Ovary (tissue), 9 donors: ENCODE data around the gene MILR1. TPM values are rescaled to one million over a fixed set of nuclear protein-coding genes. Genes with fewer than 3 reads are reported as not detected.

Experiments
- DNase-seq, 5 donors: peaks; one replicate each; pipeline ENCODE4 v3.0.0-alpha.2; 2019 to 2020
- H3K27ac ChIP-seq, 2 donors: fragments of 200-600 bp; one replicate each; pipeline versions ENCODE4 v1.5.1 to v1.8.0; 2019 to 2022
- H3K27me3 ChIP-seq: fragments of 200-600 bp; one replicate; pipeline ENCODE4 v1.8.0; 2022
- H3K36me3 ChIP-seq: fragments of 200-600 bp; sonication (generic); one replicate; pipeline ENCODE4 v1.5.1; 2019
- H3K4me1 ChIP-seq: one replicate; pipeline ENCODE4 v1.8.1; 2013; ENCODE audit warnings: mild to moderate bottlenecking, moderate library complexity; ENCODE audit not compliant: insufficient read depth
- H3K4me3 ChIP-seq: fragments of 200-600 bp; sonication (generic); one replicate; pipeline ENCODE4 v1.5.1; 2017
- H3K9me3 ChIP-seq, 2 donors: fragments of 200-600 bp in 1 of 2; sonication (generic) in 1 of 2; one replicate each; pipeline versions ENCODE4 v1.5.1 to v1.8.1; 2013 to 2019; ENCODE audit warnings: mild to moderate bottlenecking in 1 of 2, moderate library complexity in 1 of 2
- EP300 ChIP-seq: sonication (generic); formaldehyde crosslinking; IDR thresholded peaks from one replicate; pipeline ENCODE4 v1.6.1; 2017; ENCODE audit warnings: antibody characterized with exemption
- POLR2A ChIP-seq: fragments of 450-650 bp; IDR thresholded peaks from one replicate; pipeline ENCODE4 v1.6.1; 2017; ENCODE audit warnings: antibody characterized with exemption, mild to moderate bottlenecking, moderate library complexity
- WGBS, 3 donors: extraction: QIAGEN DNeasy Blood & Tissue Kit in 1 of 3; methylation state at CpG; one replicate each; pipeline versions ENCODE4 v1.1.5 to v1.1.7; 2013 to 2017; 5-methylcytosine and 5-hydroxymethylcytosine counted together
- intact Hi-C, 4 donors: fragments of 100-400 bp; cut with DNase I; formaldehyde crosslinking; loops; one replicate each; pipeline versions ENCODE4 v1.11.0 to v1.15.1; 2022 to 2023
- polyA plus RNA-seq, 2 donors: library from polyadenylated mRNA; stranded (reverse); fragments of 200-250 nt in 1 of 2; fragments of 350-450 nt in 1 of 2; fragmentation: Illumina TruSeq in 1 of 2; extraction: RNeasy Lipid Tissue Mini Kit (QIAGEN cat#74804) in 1 of 2; gene quantifications; one replicate each; pipeline ENCODE4 v1.2.3, GENCODE V29; 2013 to 2014
- total RNA-seq, 7 donors: library from RNA; depleted of rRNA in 2 of 7; stranded (reverse); fragments of >200 nt in 2 of 7; fragmentation: NEBNext Ultra II Directional in 3 of 7; extraction: Animal tissue kit (Norgen Biotek cat#: 25700) in 3 of 7; gene quantifications; one replicate each; pipeline versions ENCODE4 v1.1.0 to v1.2.4, GENCODE V29; 2016 to 2023
- TF ChIP-seq, protein P1 (sequence below), 3 donors: fragments of 450-650 bp in 2 of 3; fragments of 200-600 bp in 1 of 3; IDR thresholded peaks; one replicate each; pipeline versions ENCODE4 v1.5.1 to v1.8.0; 2016 to 2022; ENCODE audit warnings: antibody characterized with exemption in 3 of 3, mild to moderate bottlenecking in 1 of 3
- donor health status: DM: no; HTN: no; CAD: no; lungs with moderate emphysema.
- donor health status: DM: no; HTN: no; CAD: no.
- donor health status: Bipolar disorder and iron deficiency.
- donor health status: DM: yes; HTN: yes; CAD: no.
- donor health status: DM: no; HTN: no; CAD: no.
- donor health status: DM: yes; HTN: yes; CAD: no.

MILR1 gene
- total and polyA plus RNA-seq, 9 donors: 2.0 to 16.4 (median 6.8) TPM

DNA sequence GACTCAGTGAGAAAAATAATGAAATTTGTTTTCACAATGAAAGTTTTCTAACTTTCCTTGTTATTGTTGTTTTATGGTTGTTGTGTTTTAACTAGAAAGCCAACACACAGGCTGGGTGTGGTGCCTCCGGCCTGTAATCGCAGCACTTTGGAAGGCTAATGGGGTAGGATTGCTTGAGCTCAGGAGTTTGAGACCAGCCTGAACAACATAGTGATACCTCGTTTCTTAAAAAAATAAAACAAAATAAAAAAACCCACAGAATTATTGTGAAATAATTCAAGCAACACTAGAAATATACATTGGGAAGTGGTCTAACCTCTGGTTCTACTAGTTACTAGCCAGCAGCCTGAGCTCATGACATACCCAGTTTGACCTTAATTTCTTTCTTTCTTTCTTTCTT, 630 bp downstream of the MILR1 start:
- intact Hi-C loops: loop anchor here in 1 of 4 donors (10.0 kb wide), 1 partner anchor 1205 kb away; no protein-coding TSS in a partner anchor
- 49 to 56% (median 50%) methylated on average over 3 of the region's 3 CpGs for WGBS, 3 donors
- TF ChIP-seq POLR2A (no peak), EP300 (no peak)
- TF ChIP-seq, protein P1, sequence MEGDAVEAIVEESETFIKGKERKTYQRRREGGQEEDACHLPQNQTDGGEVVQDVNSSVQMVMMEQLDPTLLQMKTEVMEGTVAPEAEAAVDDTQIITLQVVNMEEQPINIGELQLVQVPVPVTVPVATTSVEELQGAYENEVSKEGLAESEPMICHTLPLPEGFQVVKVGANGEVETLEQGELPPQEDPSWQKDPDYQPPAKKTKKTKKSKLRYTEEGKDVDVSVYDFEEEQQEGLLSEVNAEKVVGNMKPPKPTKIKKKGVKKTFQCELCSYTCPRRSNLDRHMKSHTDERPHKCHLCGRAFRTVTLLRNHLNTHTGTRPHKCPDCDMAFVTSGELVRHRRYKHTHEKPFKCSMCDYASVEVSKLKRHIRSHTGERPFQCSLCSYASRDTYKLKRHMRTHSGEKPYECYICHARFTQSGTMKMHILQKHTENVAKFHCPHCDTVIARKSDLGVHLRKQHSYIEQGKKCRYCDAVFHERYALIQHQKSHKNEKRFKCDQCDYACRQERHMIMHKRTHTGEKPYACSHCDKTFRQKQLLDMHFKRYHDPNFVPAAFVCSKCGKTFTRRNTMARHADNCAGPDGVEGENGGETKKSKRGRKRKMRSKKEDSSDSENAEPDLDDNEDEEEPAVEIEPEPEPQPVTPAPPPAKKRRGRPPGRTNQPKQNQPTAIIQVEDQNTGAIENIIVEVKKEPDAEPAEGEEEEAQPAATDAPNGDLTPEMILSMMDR (IDR thresholded peaks at IDR 0.05): no peak
- no peak overlapping the region for H3K4me3 ChIP-seq
- H3K27me3 ChIP-seq: no peaks in the 10 kb centered on the region
- no peaks in the 10 kb centered on the region for H3K9me3 ChIP-seq
- no peak for DNase-seq
- no peaks in the 10 kb centered on the region for H3K4me1 ChIP-seq
- H3K27ac ChIP-seq: no peak overlapping the region
- H3K36me3 ChIP-seq: no peaks in the 10 kb centered on the region

DNA sequence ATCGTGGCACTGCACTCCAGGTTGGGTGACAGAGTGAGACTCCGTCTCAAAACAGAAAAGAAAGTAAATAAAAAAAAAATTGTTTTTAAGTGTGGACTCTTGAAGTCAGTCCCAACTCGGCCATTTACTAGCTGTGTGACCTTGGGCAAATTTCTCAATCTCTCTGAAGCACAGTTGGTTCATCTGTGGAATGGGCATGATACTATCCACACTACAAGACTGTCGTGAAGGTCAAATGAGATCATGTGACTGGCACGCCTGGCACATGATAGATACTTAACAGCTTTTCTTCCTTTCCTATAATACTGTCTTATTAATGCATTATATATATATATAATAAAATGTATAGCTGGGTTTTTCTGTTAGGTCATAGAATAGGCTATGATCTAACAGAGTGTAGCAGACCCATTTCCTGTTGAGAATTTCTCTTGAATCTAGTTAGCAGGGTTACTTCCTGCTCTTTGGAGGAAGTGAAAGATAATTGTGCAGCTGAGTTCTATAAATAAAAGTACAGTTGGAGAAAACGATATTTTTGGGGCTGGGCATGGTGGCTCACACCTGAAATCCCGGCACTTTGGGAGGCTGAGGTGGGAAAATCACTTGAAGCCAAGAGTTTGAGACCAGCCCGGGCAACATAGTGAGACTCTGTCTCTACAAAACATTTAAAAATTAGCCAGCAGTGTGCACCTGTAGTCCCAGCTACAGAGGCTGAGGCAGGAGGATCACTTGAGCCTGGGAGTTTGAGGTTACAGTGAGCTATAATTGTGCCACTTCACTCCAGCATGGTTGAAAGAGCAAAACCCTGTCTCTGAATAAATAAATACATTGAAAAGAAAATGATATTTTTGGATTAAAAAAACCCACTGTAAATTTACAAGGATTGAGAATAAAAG, 7.3 kb downstream of the MILR1 start:
- H3K36me3 ChIP-seq: no peaks in the 10 kb centered on the region
- no peaks in the 10 kb centered on the region for H3K9me3 ChIP-seq
- H3K27me3 ChIP-seq: no peaks in the 10 kb centered on the region
- no peak overlapping the region for H3K4me3 ChIP-seq
- no peak for DNase-seq
- intact Hi-C loops: no loop called here
- TF ChIP-seq, protein P1 (IDR thresholded peaks at IDR 0.05): no peak
- TF ChIP-seq POLR2A: no peak
- TF ChIP-seq EP300: no peak
- peaks cover 1% of the 10 kb centered on the region for H3K4me1 ChIP-seq
- 72 to 81% (median 74%) methylated on average over 8 of the region's 8 CpGs for WGBS, 3 donors
- H3K27ac ChIP-seq: no peak overlapping the region

DNA sequence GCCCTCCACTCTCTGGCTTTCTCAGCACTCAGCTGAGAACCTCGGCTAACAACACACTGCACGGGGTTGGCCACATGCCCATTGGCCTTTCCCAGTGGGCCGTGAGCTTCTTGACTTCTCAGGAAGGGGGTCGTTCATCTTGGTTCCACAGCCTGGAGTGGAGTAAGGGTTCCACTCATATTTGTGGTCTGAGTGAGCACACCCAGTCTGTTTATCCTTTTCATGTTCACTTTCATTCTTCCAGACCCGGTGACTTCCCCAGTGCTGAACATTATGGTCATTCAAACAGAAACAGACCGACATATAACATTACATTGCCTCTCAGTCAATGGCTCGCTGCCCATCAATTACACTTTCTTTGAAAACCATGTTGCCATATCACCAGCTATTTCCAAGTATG, 8.2 kb downstream of the MILR1 start:
- Histone ChIP-seq H3K36me3 (no peaks in the 10 kb centered on the region), H3K4me1 (peaks cover 1% of the 10 kb centered on the region), H3K27me3 (no peaks in the 10 kb centered on the region), H3K27ac (no peak overlapping the region), H3K9me3 (no peaks in the 10 kb centered on the region), H3K4me3 (no peak overlapping the region)
- peak in 1 of 5 donors; percentile 20 for DNase-seq
- whole genome bisulfite sequencing, 3 donors: 57 to 64% (median 62%) methylated on average over 7 of the region's 7 CpGs
- TF ChIP-seq EP300 (no peak), POLR2A (no peak)
- TF ChIP-seq, protein P1 (IDR thresholded peaks at IDR 0.05): no peak
- intact Hi-C loops: no loop called here

DNA sequence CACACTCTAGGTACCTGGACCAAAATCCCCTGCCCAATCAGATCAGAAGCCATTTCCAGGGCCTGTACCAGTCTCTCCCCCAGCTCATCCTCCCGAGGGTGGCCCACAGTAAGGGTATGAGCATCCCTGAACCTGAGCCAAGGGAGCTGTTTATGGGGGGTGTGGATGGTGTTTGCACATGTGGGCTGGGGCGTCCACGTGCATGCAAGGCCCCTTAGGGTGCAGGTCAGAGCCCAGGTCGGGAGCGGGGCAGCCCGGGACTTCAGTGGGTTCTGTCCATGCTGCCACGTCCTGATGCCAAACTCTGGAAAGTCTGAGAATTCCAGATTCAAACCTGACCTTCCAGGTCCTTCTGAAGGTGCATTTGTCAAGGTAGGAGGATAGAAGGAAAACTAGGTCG, 9.8 kb downstream of the MILR1 start:
- no peaks in the 10 kb centered on the region for H3K36me3 ChIP-seq
- WGBS, 3 donors: 75 to 92% (median 83%) methylated on average over 7 to 8 of the region's 8 CpGs
- H3K27ac ChIP-seq: no peak overlapping the region
- H3K9me3 ChIP-seq: no peaks in the 10 kb centered on the region
- intact Hi-C loops: no loop called here
- TF ChIP-seq EP300 (no peak), POLR2A (no peak)
- TF ChIP-seq, protein P1 (IDR thresholded peaks at IDR 0.05): no peak
- peaks cover 1% of the 10 kb centered on the region for H3K4me1 ChIP-seq
- H3K27me3 ChIP-seq: no peaks in the 10 kb centered on the region
- DNase-seq: no peak
- H3K4me3 ChIP-seq: no peak overlapping the region
